Chondrocyte (in vitro differentiated cells): ENCODE measurements around the gene TRDMT1. TPM values are rescaled to one million over a fixed set of nuclear protein-coding genes. Genes with fewer than 3 reads are reported as not detected.

Experiments used
- DNase-seq: peaks from one replicate; pipeline ENCODE4 v3.0.0; 2021; ENCODE audit warnings: mixed read lengths, low spot score
- H3K27ac Mint-ChIP-seq: one replicate; pipeline ENCODE4 v1.8.0; 2021; ENCODE audit warnings: mild to moderate bottlenecking, moderate library complexity, mixed read lengths; ENCODE audit not compliant: unreplicated experiment
- H3K27me3 Mint-ChIP-seq: 2 replicates; pipeline ENCODE4 v1.8.0; 2021; ENCODE audit warnings: low read depth, mixed read lengths
- H3K36me3 Mint-ChIP-seq: 2 replicates; pipeline ENCODE4 v1.8.0; 2021; ENCODE audit warnings: low read depth, mixed read lengths
- H3K4me1 Mint-ChIP-seq: 2 replicates; pipeline ENCODE4 v1.8.0; 2021; ENCODE audit warnings: low read depth, mild to moderate bottlenecking, mixed read lengths
- H3K4me3 Mint-ChIP-seq: one replicate; pipeline ENCODE4 v1.8.0; 2021; ENCODE audit warnings: mild to moderate bottlenecking, moderate library complexity, mixed read lengths; ENCODE audit not compliant: unreplicated experiment
- H3K9me3 Mint-ChIP-seq: 2 replicates; pipeline ENCODE4 v1.8.0; 2021; ENCODE audit warnings: low read depth, mixed read lengths
- CTCF ChIP-seq: fragments of 200-600 bp; sonication (generic); IDR thresholded peaks from 2 replicates; pipeline ENCODE4 v1.5.0; 2021; ENCODE audit warnings: antibody characterized with exemption, mild to moderate bottlenecking, moderate library complexity
- total RNA-seq: library from RNA; stranded (reverse); gene quantifications from 3 replicates; pipeline ENCODE4 v1.2.1, GENCODE V29; 2021

The TRDMT1 gene
- total RNA-seq, 1 donor from 2014 or later = 4.7 TPM

GRCh38 chr10:17225808-17226207 is 24.3 kb upstream of the TRDMT1 start:
- Mint-ChIP-seq H3K36me3 (peaks cover 12% of the 10 kb centered on the region), H3K9me3 (no peaks in the 10 kb centered on the region), H3K27me3 (no peaks in the 10 kb centered on the region), H3K4me3 (no peak overlapping the region), H3K27ac (no peak overlapping the region), H3K4me1 (peaks cover 25% of the 10 kb centered on the region)
- TF ChIP-seq CTCF = no peak
- DNase-seq = no peak

DNA sequence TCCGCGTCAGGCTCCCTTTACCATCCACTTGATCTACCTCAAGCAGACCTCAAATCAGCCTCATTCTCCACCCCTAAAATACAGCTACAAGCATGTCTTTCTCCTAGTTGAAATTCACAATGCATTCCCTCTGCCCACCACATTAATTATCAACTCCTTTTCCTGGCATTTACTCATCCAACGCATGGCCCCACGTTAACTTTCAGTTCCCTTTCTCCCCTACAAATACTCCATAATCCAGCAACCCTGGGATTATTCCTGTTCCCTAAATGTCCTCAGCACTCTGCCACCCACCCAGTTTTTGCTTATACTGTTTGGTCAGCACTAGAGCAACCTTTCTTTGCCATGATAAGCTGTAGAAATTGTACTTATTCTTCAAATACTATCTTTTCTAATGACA is 20.9 kb upstream of the TRDMT1 start:
- no peaks in the 10 kb centered on the region for H3K36me3 Mint-ChIP-seq
- no peak overlapping the region for H3K27ac Mint-ChIP-seq

GRCh38 chr10:17220652-17221100 is 19.2 kb upstream of the TRDMT1 start:
- H3K36me3 Mint-ChIP-seq = no peaks in the 10 kb centered on the region
- no peaks in the 10 kb centered on the region for H3K9me3 Mint-ChIP-seq
- no peak for DNase-seq
- H3K4me3 Mint-ChIP-seq = no peak overlapping the region
- H3K27me3 Mint-ChIP-seq = no peaks in the 10 kb centered on the region
- H3K4me1 Mint-ChIP-seq = peaks cover 52% of the 10 kb centered on the region
- no peak for TF ChIP-seq CTCF
- peak overlapping the region; percentile 92 for H3K27ac Mint-ChIP-seq

More for the DNA sequence above, 20.9 kb upstream of the TRDMT1 start:
- DNase-seq = no peak
- no peak for TF ChIP-seq CTCF
- H3K9me3 Mint-ChIP-seq = no peaks in the 10 kb centered on the region
- H3K4me3 Mint-ChIP-seq = no peak overlapping the region
- no peaks in the 10 kb centered on the region for H3K27me3 Mint-ChIP-seq
- H3K4me1 Mint-ChIP-seq = peaks cover 45% of the 10 kb centered on the region

DNA sequence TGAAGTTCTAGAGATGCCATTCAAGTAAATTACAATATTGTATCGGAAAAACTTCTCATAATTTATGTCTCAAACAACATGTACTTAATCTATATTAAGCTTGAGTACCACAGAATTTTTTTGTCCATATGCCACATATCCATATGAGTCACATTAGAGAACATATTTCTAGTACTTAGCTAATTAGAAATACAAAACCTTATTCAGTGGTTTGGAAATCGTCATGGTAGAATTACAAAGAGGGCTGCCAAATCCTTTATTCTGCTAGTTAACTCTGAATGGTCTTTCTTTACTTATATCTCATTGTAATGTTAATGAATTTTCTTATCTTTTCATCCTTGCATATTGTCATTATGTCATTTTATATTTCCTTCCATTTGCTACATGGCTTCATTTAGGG is 17.6 kb upstream of the TRDMT1 start:
- peaks cover 67% of the 10 kb centered on the region for H3K4me1 Mint-ChIP-seq
- no peak for DNase-seq
- H3K27ac Mint-ChIP-seq = peak overlapping the region; percentile 52
- H3K9me3 Mint-ChIP-seq = no peaks in the 10 kb centered on the region
- no peak overlapping the region for H3K4me3 Mint-ChIP-seq
- H3K36me3 Mint-ChIP-seq = no peaks in the 10 kb centered on the region
- no peaks in the 10 kb centered on the region for H3K27me3 Mint-ChIP-seq
- TF ChIP-seq CTCF = no peak

DNA sequence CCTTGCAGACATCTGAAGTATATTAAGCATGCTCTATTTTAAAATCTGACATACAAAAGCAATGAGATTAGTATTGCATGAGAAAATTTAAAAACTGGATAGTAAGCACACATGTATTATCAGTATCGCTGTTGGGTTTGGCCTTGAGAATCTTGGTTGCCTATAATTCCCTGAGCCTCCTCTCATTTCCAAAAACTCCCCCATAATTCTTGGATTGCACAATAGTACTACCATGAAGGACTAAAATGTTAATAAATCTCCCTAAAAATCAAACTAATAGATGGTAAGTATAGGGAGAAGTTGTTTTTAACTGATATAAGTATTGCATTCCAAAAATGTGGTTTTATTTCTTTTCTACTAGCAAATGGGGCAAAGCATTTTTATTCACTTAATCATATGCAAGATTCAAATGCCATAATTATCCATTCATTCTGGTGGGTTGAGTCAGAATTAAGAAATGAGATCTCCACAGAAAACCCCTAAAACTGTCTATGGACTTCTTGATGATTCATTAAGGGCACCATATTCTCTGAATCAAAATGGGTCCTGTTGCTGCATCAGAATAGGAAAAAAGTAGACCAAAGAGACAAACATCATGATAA is 16.3 kb upstream of the TRDMT1 start:
- Mint-ChIP-seq H3K27ac (peak overlapping the region; percentile 87), H3K4me3 (no peak overlapping the region), H3K4me1 (peaks cover 80% of the 10 kb centered on the region), H3K9me3 (no peaks in the 10 kb centered on the region), H3K27me3 (no peaks in the 10 kb centered on the region), H3K36me3 (no peaks in the 10 kb centered on the region)
- no peak for TF ChIP-seq CTCF
- DNase-seq = no peak
